ENCODE data around the gene C17orf78.

The C17orf78 gene

DNA sequence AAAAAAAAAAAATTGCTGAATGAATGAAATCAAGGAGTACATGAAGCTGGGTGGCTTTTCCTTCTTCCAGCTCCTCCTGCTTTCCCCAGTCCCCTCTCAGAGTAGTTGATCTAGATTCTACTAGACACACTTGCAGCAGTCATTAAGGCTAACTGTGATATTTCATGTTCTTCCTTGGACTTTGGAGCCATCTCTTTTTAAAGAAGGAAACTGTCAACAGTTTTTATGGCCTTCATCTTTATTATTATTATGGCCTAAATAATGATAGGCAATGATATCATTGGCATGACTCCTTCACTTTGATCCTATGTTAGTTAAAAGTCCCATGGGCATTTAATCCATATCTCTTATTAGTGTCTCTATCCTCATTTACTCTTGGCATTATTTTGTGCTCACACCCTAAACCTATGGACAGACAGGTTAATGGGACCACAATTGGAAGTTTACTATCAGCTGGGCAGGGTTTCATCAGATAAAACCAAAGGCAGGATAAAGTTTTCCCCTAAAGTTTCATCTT, 9.7 kb downstream of the C17orf78 start:
- in situ Hi-C loops (cut with HindIII; ENCODE audit: low sequenced_read_pairs): no loop called here
- DNase-seq (ENCODE audit: low read depth, low spot score): no peak
- H3K4me3 ChIP-seq (ENCODE audit: low read depth, low read length): no peak overlapping the region
- no peak for TF ChIP-seq CTCF (IDR thresholded peaks at IDR 0.05; ENCODE audit: low read depth, low read length)

DNA sequence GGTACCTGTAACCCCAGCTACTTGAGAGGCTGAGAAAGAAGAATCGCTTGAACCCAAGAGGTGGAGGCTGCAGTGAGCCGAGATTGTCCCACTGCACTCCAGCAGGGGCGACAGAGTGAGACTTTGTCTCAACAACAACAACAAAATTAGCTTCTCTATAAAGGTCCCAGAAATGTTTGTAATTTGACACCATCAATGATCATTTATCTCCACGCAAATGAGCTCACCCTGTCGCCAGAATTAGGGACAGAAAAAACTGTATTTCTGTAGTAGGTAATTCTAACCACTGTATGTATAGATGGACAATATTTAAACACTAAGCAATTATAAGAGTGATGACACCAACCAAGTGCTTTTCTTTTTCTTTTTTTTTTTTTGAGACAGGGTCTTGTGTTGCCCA, 10.7 kb downstream of the C17orf78 start:
- in situ Hi-C loops (cut with HindIII; ENCODE audit: low sequenced_read_pairs): no loop called here
- H3K4me3 ChIP-seq (ENCODE audit: low read depth, low read length): no peak overlapping the region
- no peak for TF ChIP-seq CTCF (IDR thresholded peaks at IDR 0.05; ENCODE audit: low read depth, low read length)
- no peak for DNase-seq (ENCODE audit: low read depth, low spot score)

DNA sequence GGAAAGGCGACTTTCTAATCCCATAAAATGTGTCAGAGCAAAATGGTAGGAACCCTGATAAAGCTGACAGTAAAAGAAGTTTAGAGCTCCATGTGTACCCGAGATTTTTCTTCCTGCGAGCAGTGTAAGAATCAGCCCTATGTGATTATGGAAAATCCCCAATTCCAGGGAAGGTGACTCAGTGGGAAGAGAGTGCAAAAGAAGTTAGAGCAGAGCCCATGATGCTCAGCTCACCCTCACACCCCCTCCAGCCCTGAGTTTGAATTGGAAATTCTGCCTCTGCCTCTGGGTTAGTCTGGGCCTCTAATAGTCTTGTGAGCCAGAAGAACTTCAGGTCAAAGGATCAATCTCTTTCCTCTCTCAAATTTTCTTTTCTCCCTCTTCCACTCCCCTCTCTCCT, 12.5 kb downstream of the C17orf78 start:
- no peak overlapping the region for H3K4me3 ChIP-seq (ENCODE audit: low read depth, low read length)
- DNase-seq (ENCODE audit: low read depth, low spot score): peak; percentile 33
- TF ChIP-seq CTCF (IDR thresholded peaks at IDR 0.05; ENCODE audit: low read depth, low read length): no peak
- in situ Hi-C loops (cut with HindIII; ENCODE audit: low sequenced_read_pairs): no loop called here

- TF ChIP-seq CTCF (IDR thresholded peaks at IDR 0.05; ENCODE audit: low read depth, low read length): no peak
- no peak for DNase-seq (ENCODE audit: low read depth, low spot score)
- in situ Hi-C loops (cut with HindIII; ENCODE audit: low sequenced_read_pairs): no loop called here
- no peak overlapping the region for H3K4me3 ChIP-seq (ENCODE audit: low read depth, low read length)
Measured at GRCh38 chr17:37389160-37389559, 13.4 kb downstream of the C17orf78 start.

DNA sequence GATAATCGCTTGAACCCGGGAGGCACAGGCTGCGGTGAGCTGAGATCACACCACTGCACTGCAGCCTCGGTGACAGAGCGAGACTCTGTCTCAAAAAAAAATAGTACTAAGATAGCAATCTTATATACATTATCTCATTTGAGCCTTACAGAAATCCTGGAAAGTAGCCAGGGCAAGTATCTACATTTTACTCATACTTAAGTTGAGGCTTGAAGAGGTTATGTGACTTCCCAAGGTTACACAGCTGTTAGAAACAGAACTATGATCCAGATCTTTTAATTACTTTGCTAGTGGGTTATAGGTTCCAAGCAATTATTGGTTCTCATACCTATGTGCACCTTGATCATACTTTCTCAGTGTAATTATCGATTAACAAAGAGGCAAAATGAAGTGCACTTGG, 15.4 kb downstream of the C17orf78 start:
- no peak for TF ChIP-seq CTCF (IDR thresholded peaks at IDR 0.05; ENCODE audit: low read depth, low read length)
- DNase-seq (ENCODE audit: low read depth, low spot score): peak; percentile 14
- no peak overlapping the region for H3K4me3 ChIP-seq (ENCODE audit: low read depth, low read length)
- in situ Hi-C loops (cut with HindIII; ENCODE audit: low sequenced_read_pairs): no loop called here

DNA sequence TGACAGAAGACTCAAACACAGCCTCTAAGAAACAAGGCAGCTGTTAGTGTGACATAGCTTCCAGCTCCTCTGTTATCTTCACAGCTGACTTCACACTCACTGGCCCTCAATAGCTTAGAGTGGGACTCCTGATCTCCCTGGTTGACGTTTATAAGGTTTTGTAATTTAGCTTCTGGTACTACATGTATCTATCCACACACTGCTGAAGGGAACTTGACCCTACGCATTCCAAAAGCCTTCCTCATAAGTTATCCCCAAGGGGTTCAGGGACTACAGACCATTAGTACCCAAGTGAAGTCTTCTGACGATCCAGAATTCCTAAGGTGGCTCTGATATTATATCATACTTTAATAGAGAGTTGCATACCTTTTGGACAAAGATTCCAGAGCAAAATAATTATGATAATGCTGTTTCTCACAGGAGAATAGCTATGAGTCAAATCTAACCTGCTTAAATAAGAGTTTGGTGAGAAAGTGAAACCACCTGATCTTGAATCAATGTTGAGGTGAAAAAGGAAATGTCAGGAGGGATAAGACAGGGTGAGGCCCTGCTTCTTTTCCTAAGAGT, 16.3 kb downstream of the C17orf78 start:
- peak; percentile 68 for DNase-seq (ENCODE audit: low read depth, low spot score)
- H3K4me3 ChIP-seq (ENCODE audit: low read depth, low read length): no peak overlapping the region
- TF ChIP-seq CTCF (IDR thresholded peaks at IDR 0.05; ENCODE audit: low read depth, low read length): no peak
- in situ Hi-C loops (cut with HindIII; ENCODE audit: low sequenced_read_pairs): no loop called here
